ENCODE measurements around the gene LRP11.
"Not testable (repeated sequence)": the region's sequence is repeated elsewhere in the genome, so short reads cannot be mapped to it uniquely, and the experiment has no call there.

The LRP11 gene

DNA sequence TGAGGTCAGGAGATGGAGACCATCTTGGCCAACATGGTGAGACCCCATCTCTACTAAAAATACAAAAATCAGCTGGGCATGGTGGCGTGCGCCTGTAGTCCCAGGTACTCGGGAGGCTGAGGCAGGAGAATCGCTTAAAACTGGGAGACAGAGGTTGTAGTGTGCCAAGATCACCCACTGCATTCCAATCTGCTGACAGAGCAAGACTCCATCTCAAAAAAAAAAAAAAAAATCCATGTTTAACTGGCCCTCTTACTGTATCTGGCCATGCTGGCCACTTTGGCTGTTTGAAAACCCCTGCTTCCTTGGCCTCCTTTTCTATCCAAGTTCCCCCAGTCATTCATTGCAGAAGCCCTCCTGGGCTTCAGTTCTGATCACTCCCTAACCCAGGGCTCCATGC, 20.1 kb downstream of the LRP11 start:
- H3K9me3 ChIP-seq (ENCODE audit: control insufficient read depth, insufficient read depth, low read depth, low read length); H3K27ac ChIP-seq (ENCODE audit: extremely low read depth, low read depth, low read length); POLR2A ChIA-PET; H3K4me3 ChIP-seq (ENCODE audit: low read depth, low read length): not testable (repeated sequence)
- TF ChIP-seq ZFHX2 (tag by site-specific recombination; conservative IDR thresholded peaks at IDR 0.05) (peak; percentile 46), ZNF362 (tag by site-specific recombination; IDR thresholded peaks at IDR 0.05) (peak; percentile 65; the same call in 1 of the 2 replicates)
- Histone ChIP-seq H3K36me3 (ENCODE audit: control insufficient read depth in 2 of 2, insufficient read depth in 1 of 2, low read length in 2 of 2) (peaks cover 4 to 23% of the 10 kb centered on the region in 2 experiments; a peak in 2 of 3 replicates), H3K4me1 (ENCODE audit: control insufficient read depth, insufficient read depth, low read length) (peaks cover 16% of the 10 kb centered on the region)
- CTCF ChIA-PET: interaction anchor here (0.5 to 5.6 kb wide), 11 partner anchors 9 to 815 kb away, joined by 3 to 49 read pairs (median 3); no protein-coding TSS in a partner anchor

DNA sequence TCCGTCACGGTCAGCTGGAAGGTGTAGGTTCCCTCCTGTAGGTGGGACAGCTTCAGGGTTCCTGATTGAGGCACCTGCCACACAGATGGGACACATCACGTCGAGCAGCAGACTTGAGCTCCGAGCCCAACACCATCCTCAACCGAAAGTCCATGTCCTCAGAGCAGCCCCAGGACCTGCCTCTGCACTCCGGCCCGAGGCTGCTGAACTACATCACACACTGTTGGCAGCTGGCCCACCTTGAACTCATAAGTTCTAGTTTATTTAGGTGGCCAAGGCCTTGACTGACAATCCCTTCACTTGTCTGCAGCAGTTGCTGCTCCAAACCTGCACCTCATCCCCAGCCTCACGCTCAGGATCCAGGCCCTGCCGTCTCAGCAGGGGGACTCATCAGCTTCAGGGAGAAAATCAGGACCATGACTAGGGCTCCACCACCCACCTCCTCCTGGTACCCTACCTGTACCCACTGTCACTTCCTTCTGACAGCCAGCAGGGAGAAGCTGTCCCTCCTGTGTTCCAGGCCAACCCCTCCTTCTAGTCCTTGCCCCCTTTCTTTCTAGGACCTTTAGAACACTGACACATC, 21.0 kb downstream of the LRP11 start:
- H3K27ac ChIP-seq (ENCODE audit: extremely low read depth, low read depth, low read length): no peak overlapping the region
- peaks cover 16% of the 10 kb centered on the region for H3K4me1 ChIP-seq (ENCODE audit: control insufficient read depth, insufficient read depth, low read length)
- no peaks in the 10 kb centered on the region for H3K9me3 ChIP-seq (ENCODE audit: control insufficient read depth, insufficient read depth, low read depth, low read length)
- no peak overlapping the region for H3K4me3 ChIP-seq (ENCODE audit: low read depth, low read length)
- H3K36me3 ChIP-seq (ENCODE audit: control insufficient read depth in 2 of 2, insufficient read depth in 1 of 2, low read length in 2 of 2): peaks cover 4 to 23% of the 10 kb centered on the region in 2 experiments; a peak in 2 of 3 replicates
- ChIA-PET CTCF (interaction anchor here (0.6 to 5.6 kb wide), 10 partner anchors 8 to 815 kb away, joined by 3 to 49 read pairs (median 4); no protein-coding TSS in a partner anchor), POLR2A (no interaction called here)
- TF ChIP-seq ZNF600 (tag by site-specific recombination; IDR thresholded peaks at IDR 0.05): 0 out of 2 replicates have a peak, but pooled peaks have one; percentile 20
- no peak for TF ChIP-seq ZNF354C (tag by site-specific recombination; IDR thresholded peaks at IDR 0.05; ENCODE audit: borderline replicate concordance, low read depth)
- no peak for TF ChIP-seq RBAK (tag by site-specific recombination; IDR thresholded peaks at IDR 0.05)
- TF ChIP-seq ZFP3 (tag by site-specific recombination; IDR thresholded peaks at IDR 0.05; ENCODE audit: low read depth): no peak
- TF ChIP-seq ZNF664 (tag by site-specific recombination; IDR thresholded peaks at IDR 0.05): peak; percentile 27; the same call in 1 of the 2 replicates
- TF ChIP-seq ZNF629 (tag by site-specific recombination; IDR thresholded peaks at IDR 0.05): no peak

- H3K27ac ChIP-seq (ENCODE audit: extremely low read depth, low read depth, low read length): no peak overlapping the region
- peaks cover 8% of the 10 kb centered on the region for H3K4me1 ChIP-seq (ENCODE audit: control insufficient read depth, insufficient read depth, low read length)
- ChIA-PET CTCF (interaction anchor here (0.6 to 1.8 kb wide), 5 partner anchors 10 to 278 kb away, joined by 3 to 5 read pairs (median 4); no protein-coding TSS in a partner anchor), POLR2A (no interaction called here)
- peaks cover 7 to 27% of the 10 kb centered on the region in 2 experiments; a peak in 2 of 3 replicates for H3K36me3 ChIP-seq (ENCODE audit: control insufficient read depth in 2 of 2, insufficient read depth in 1 of 2, low read length in 2 of 2)
- H3K4me3 ChIP-seq (ENCODE audit: low read depth, low read length): no peak overlapping the region
- no peaks in the 10 kb centered on the region for H3K9me3 ChIP-seq (ENCODE audit: control insufficient read depth, insufficient read depth, low read depth, low read length)
- TF ChIP-seq ZSCAN16 (tag by site-specific recombination; IDR thresholded peaks at IDR 0.05) (no peak), ZNF76 (tag by site-specific recombination; IDR thresholded peaks at IDR 0.05; ENCODE audit: borderline replicate concordance, low read depth) (no peak), ZNF324 (tag by site-specific recombination; IDR thresholded peaks at IDR 0.05) (no peak), ZBTB7A (tag by site-specific recombination; IDR thresholded peaks at IDR 0.05; ENCODE audit: low read depth) (no peak)
These were observed 21.8 kb downstream of the LRP11 start for GRCh38 chr6:149842331-149842730.

GRCh38 chr6:149840345-149841075, 23.6 kb downstream of the LRP11 start:
- H3K4me3 ChIP-seq (ENCODE audit: low read depth, low read length): no peak overlapping the region
- ChIA-PET POLR2A (interaction anchor here (1.0 to 2.0 kb wide), 2 partner anchors 14 to 24 kb away, joined by 3 to 15 read pairs; partner anchors contain the start of gene LRP11), CTCF (interaction anchor here (0.6 to 3.6 kb wide), 39 partner anchors 9 to 725 kb away, joined by 3 to 56 read pairs (median 4); partner anchors contain the start of genes LRP11, NUP43 and RAET1E)
- H3K36me3 ChIP-seq (ENCODE audit: control insufficient read depth in 2 of 2, insufficient read depth in 1 of 2, low read length in 2 of 2): peaks cover 15 to 42% of the 10 kb centered on the region in 2 experiments; a peak in 2 of 3 replicates
- H3K4me1 ChIP-seq (ENCODE audit: control insufficient read depth, insufficient read depth, low read length): no peaks in the 10 kb centered on the region
- H3K9me3 ChIP-seq (ENCODE audit: control insufficient read depth, insufficient read depth, low read depth, low read length): no peaks in the 10 kb centered on the region
- H3K27ac ChIP-seq (ENCODE audit: extremely low read depth, low read depth, low read length): no peak overlapping the region
- 0 out of 2 replicates have a peak, but pooled peaks have one; percentile 25 for TF ChIP-seq ZNF660 (tag by site-specific recombination; IDR thresholded peaks at IDR 0.05)
- TF ChIP-seq ZNF202 (tag by site-specific recombination; IDR thresholded peaks at IDR 0.05; ENCODE audit: borderline replicate concordance): no peak
- no peak for TF ChIP-seq ZNF544 (tag by site-specific recombination; IDR thresholded peaks at IDR 0.05)
- TF ChIP-seq ZNF677 (tag by site-specific recombination; IDR thresholded peaks at IDR 0.05): no peak
- TF ChIP-seq KLF7 (tag by site-specific recombination; IDR thresholded peaks at IDR 0.05; ENCODE audit: borderline replicate concordance): no peak
- 0 out of 2 replicates have a peak, but pooled peaks have one; percentile 13 for TF ChIP-seq SP7 (tag by site-specific recombination; IDR thresholded peaks at IDR 0.05)
- peak; percentile 46; the same call in 1 of the 2 replicates for TF ChIP-seq IKZF3 (tag by site-specific recombination; IDR thresholded peaks at IDR 0.05)
- no peak for TF ChIP-seq ZNF174 (tag by site-specific recombination; IDR thresholded peaks at IDR 0.05)
- TF ChIP-seq ZFP69B (tag by site-specific recombination; IDR thresholded peaks at IDR 0.05): no peak
- no peak for TF ChIP-seq MEIS1 (CRISPR knock-in tag; IDR thresholded peaks at IDR 0.05; ENCODE audit: borderline replicate concordance)
- TF ChIP-seq ZNF621 (tag by site-specific recombination; IDR thresholded peaks at IDR 0.05): no peak
- no peak for TF ChIP-seq BCL6B (tag by site-specific recombination; IDR thresholded peaks at IDR 0.05)
- TF ChIP-seq ZNF391 (tag by site-specific recombination; IDR thresholded peaks at IDR 0.05; ENCODE audit: borderline replicate concordance, low read depth): no peak

Data from HEK293 (cell line).